Naive B cell (primary cell): ENCODE results near the gene CCNT1. TPM values are rescaled to one million over a fixed set of nuclear protein-coding genes. Genes with fewer than 3 reads are reported as not detected.
A peak's percentile ranks its signal among the peaks of the same experiment; 100 is the strongest.
"Not testable (repeated sequence)": the region's sequence is repeated elsewhere in the genome, so short reads cannot be mapped to it uniquely, and the experiment has no call there.

Experiments used
- ATAC-seq, 2 donors: fragments of 150-1000 bp; cut with Tn5 transposase; 2 replicates each; pipeline ENCODE4 v1.10.0; 2021; ENCODE audit warnings: low read depth in 2 of 2, mild to moderate bottlenecking in 2 of 2, moderate library complexity in 2 of 2
- DNase-seq: peaks from one replicate; pipeline ENCODE4 v3.0.0; 2022
- H3K27ac Mint-ChIP-seq, 6 donors: one replicate each; pipeline ENCODE4 v1.8.0; 2020 to 2022; ENCODE audit warnings: mild to moderate bottlenecking in 6 of 6, mixed read lengths in 6 of 6, moderate library complexity in 5 of 6, inconsistent platforms in 2 of 6
- H3K27me3 Mint-ChIP-seq, 3 donors: one replicate each; pipeline ENCODE4 v1.8.0; 2021 to 2022; ENCODE audit warnings: mixed read lengths in 3 of 3, mild to moderate bottlenecking in 1 of 3
- H3K36me3 Mint-ChIP-seq, 2 donors: one replicate each; pipeline ENCODE4 v1.8.0; 2020 to 2022; ENCODE audit warnings: mixed read lengths in 2 of 2, inconsistent platforms in 1 of 2, mild to moderate bottlenecking in 1 of 2
- H3K4me1 Mint-ChIP-seq, 3 donors: one replicate each; pipeline ENCODE4 v1.8.0; 2020 to 2022; ENCODE audit warnings: mixed read lengths in 3 of 3, inconsistent platforms in 1 of 3, mild to moderate bottlenecking in 1 of 3, moderate library complexity in 1 of 3
- H3K4me3 Mint-ChIP-seq, 8 donors: one replicate each; pipeline ENCODE4 v1.8.0; 2020 to 2022; ENCODE audit warnings: mild to moderate bottlenecking in 8 of 8, mixed read lengths in 8 of 8, moderate library complexity in 8 of 8, inconsistent platforms in 2 of 8
- H3K9me3 Mint-ChIP-seq, 7 donors: one replicate each; pipeline ENCODE4 v1.8.0; 2020 to 2022; ENCODE audit warnings: mixed read lengths in 7 of 7, mild to moderate bottlenecking in 5 of 7, inconsistent platforms in 2 of 7, moderate library complexity in 1 of 7
- polyA plus RNA-seq, 6 donors: library from polyadenylated mRNA; unstranded; fragments of 300-500 nt; fragmentation: Illumina TruSeq; gene quantifications; one replicate each; pipeline ENCODE4 v1.2.3, GENCODE V29; 2021; ENCODE audit warnings: low read depth in 6 of 6

Gene CCNT1
- polyA plus RNA-seq, 6 donors from 2014 or later, result 13.8 to 34.5 (median 26.4) TPM

GRCh38 chr12:48686615-48687334, 29.7 kb downstream of the CCNT1 start:
- ATAC-seq, result no peak
- peak overlapping the region in 1 of 8 donors; percentile 14 for H3K4me3 Mint-ChIP-seq
- no peaks in the 10 kb centered on the region for H3K36me3 Mint-ChIP-seq
- H3K27me3 Mint-ChIP-seq, result no peaks in the 10 kb centered on the region
- no peaks in the 10 kb centered on the region for H3K9me3 Mint-ChIP-seq
- peak overlapping the region in 2 of 6 donors; percentile 20 to 73 for H3K27ac Mint-ChIP-seq
- peaks cover 2 to 15% (median 6%) of the 10 kb centered on the region in 3 donors for H3K4me1 Mint-ChIP-seq
- DNase-seq, result no peak

GRCh38 chr12:48686037-48686595, 30.4 kb downstream of the CCNT1 start:
- Mint-ChIP-seq H3K9me3 (no peaks in the 10 kb centered on the region), H3K4me3 (peak overlapping the region in 2 of 8 donors; percentile 7 to 14), H3K27ac (peak overlapping the region in 2 of 6 donors; percentile 3 to 20), H3K27me3 (no peaks in the 10 kb centered on the region), H3K36me3 (no peaks in the 10 kb centered on the region), H3K4me1 (peaks cover 6 to 13% (median 9%) of the 10 kb centered on the region in 3 donors)
- ATAC-seq (no peak), DNase-seq (no peak)

GRCh38 chr12:48683534-48683933, 33.0 kb downstream of the CCNT1 start:
- DNase-seq (no peak), ATAC-seq (no peak)
- Mint-ChIP-seq H3K27ac (no peak overlapping the region), H3K36me3 (peaks cover 3 to 10% of the 10 kb centered on the region in 2 donors), H3K27me3 (no peaks in the 10 kb centered on the region), H3K4me1 (peaks cover 24 to 32% (median 27%) of the 10 kb centered on the region in 3 donors), H3K4me3 (peak overlapping the region in 5 of 8 donors; percentile 47 to 97 (median 66)), H3K9me3 (no peaks in the 10 kb centered on the region)

GRCh38 chr12:48682927-48683326, 33.6 kb downstream of the CCNT1 start:
- Mint-ChIP-seq H3K9me3 (no peaks in the 10 kb centered on the region), H3K4me3 (peak overlapping the region; percentile 94 to 98 (median 97)), H3K27me3 (no peaks in the 10 kb centered on the region), H3K36me3 (peaks cover 4 to 13% of the 10 kb centered on the region in 2 donors), H3K4me1 (peaks cover 30 to 35% (median 33%) of the 10 kb centered on the region in 3 donors), H3K27ac (no peak overlapping the region)
- ATAC-seq (no peak), DNase-seq (no peak)

- Mint-ChIP-seq H3K36me3 (peaks cover 4 to 13% of the 10 kb centered on the region in 2 donors), H3K4me3 (peak overlapping the region; percentile 94 to 98 (median 97)), H3K4me1 (peaks cover 33 to 38% (median 35%) of the 10 kb centered on the region in 3 donors), H3K27ac (peak overlapping the region in 4 of 6 donors; percentile 95 to 99 (median 98))
- ATAC-seq, H3K27me3 Mint-ChIP-seq, H3K9me3 Mint-ChIP-seq, DNase-seq: not testable (repeated sequence)
Measured at GRCh38 chr12:48682533-48682905, 34.0 kb downstream of the CCNT1 start.

- ATAC-seq (peak; percentile 94 to 97), DNase-seq (peak; percentile 96)
- peaks cover 4 to 13% of the 10 kb centered on the region in 2 donors for H3K36me3 Mint-ChIP-seq
- H3K27me3 Mint-ChIP-seq, result no peaks in the 10 kb centered on the region
- peak within 1 kb of the TSS; percentile 94 to 98 (median 97) for H3K4me3 Mint-ChIP-seq
- peak within 1 kb of the TSS; percentile 95 to 99 (median 98) for H3K27ac Mint-ChIP-seq
- no peaks in the 10 kb centered on the region for H3K9me3 Mint-ChIP-seq
- H3K4me1 Mint-ChIP-seq, result peaks cover 36 to 42% (median 40%) of the 10 kb centered on the region in 3 donors
Measured at GRCh38 chr12:48681710-48682532, 34.6 kb downstream of the CCNT1 start, which contains the start of gene KANSL2. Gene KANSL2 (minus strand): TSS chr12:48682238. CDS start chr12:48681632, 606 bp downstream.

- DNase-seq, result no peak
- peak overlapping the region; percentile 94 to 98 (median 97) for H3K4me3 Mint-ChIP-seq
- H3K36me3 Mint-ChIP-seq, result peaks cover 4 to 13% of the 10 kb centered on the region in 2 donors
- H3K27ac Mint-ChIP-seq, result peak overlapping the region; percentile 4 to 99 (median 97)
- ATAC-seq, result no peak
- no peaks in the 10 kb centered on the region for H3K27me3 Mint-ChIP-seq
- peaks cover 36 to 42% (median 40%) of the 10 kb centered on the region in 3 donors for H3K4me1 Mint-ChIP-seq
- H3K9me3 Mint-ChIP-seq, result no peaks in the 10 kb centered on the region
Measured at GRCh38 chr12:48681399-48681709, 35.2 kb downstream of the CCNT1 start.

GRCh38 chr12:48680861-48681260, 35.6 kb downstream of the CCNT1 start:
- no peaks in the 10 kb centered on the region for H3K9me3 Mint-ChIP-seq
- DNase-seq (no peak), ATAC-seq (no peak)
- H3K27ac Mint-ChIP-seq, result peak overlapping the region in 3 of 6 donors; percentile 59 to 95 (median 72)
- H3K4me1 Mint-ChIP-seq, result peaks cover 31 to 44% (median 42%) of the 10 kb centered on the region in 3 donors
- no peaks in the 10 kb centered on the region for H3K27me3 Mint-ChIP-seq
- H3K36me3 Mint-ChIP-seq, result peaks cover 4 to 13% of the 10 kb centered on the region in 2 donors
- H3K4me3 Mint-ChIP-seq, result peak overlapping the region; percentile 94 to 98 (median 97)

- peaks cover 4 to 13% of the 10 kb centered on the region in 2 donors for H3K36me3 Mint-ChIP-seq
- peak overlapping the region in 4 of 6 donors; percentile 7 to 80 (median 35) for H3K27ac Mint-ChIP-seq
- H3K27me3 Mint-ChIP-seq, result no peaks in the 10 kb centered on the region
- peaks cover 31 to 46% (median 42%) of the 10 kb centered on the region in 3 donors for H3K4me1 Mint-ChIP-seq
- no peak for ATAC-seq
- H3K9me3 Mint-ChIP-seq, result no peaks in the 10 kb centered on the region
- no peak for DNase-seq
- H3K4me3 Mint-ChIP-seq, result peak overlapping the region in 6 of 8 donors; percentile 15 to 98 (median 56)
Measured at GRCh38 chr12:48678551-48679185, 37.8 kb downstream of the CCNT1 start.

GRCh38 chr12:48671231-48671856, 45.2 kb downstream of the CCNT1 start:
- ATAC-seq (no peak), DNase-seq (no peak)
- Mint-ChIP-seq H3K27me3 (no peaks in the 10 kb centered on the region), H3K36me3 (peaks cover 20 to 23% of the 10 kb centered on the region in 2 donors), H3K27ac (no peak overlapping the region), H3K4me3 (no peak overlapping the region), H3K4me1 (peaks cover 0 to 7% (median 4%) of the 10 kb centered on the region in 3 donors), H3K9me3 (no peaks in the 10 kb centered on the region)

GRCh38 chr12:48668996-48669395, 47.5 kb downstream of the CCNT1 start:
- peaks cover 20 to 23% of the 10 kb centered on the region in 2 donors for H3K36me3 Mint-ChIP-seq
- no peak overlapping the region for H3K4me3 Mint-ChIP-seq
- H3K9me3 Mint-ChIP-seq, result no peaks in the 10 kb centered on the region
- H3K4me1 Mint-ChIP-seq, result peaks cover 0 to 4% (median 0%) of the 10 kb centered on the region in 3 donors
- no peaks in the 10 kb centered on the region for H3K27me3 Mint-ChIP-seq
- DNase-seq (no peak), ATAC-seq (no peak)
- H3K27ac Mint-ChIP-seq, result peak overlapping the region in 1 of 6 donors; percentile 19

GRCh38 chr12:48659863-48660262, 56.6 kb downstream of the CCNT1 start:
- no peak for ATAC-seq
- no peak for DNase-seq
- Mint-ChIP-seq H3K9me3 (no peaks in the 10 kb centered on the region), H3K27ac (peak overlapping the region in 1 of 6 donors; percentile 60), H3K4me3 (no peak overlapping the region), H3K27me3 (no peaks in the 10 kb centered on the region), H3K4me1 (no peaks in the 10 kb centered on the region), H3K36me3 (peaks cover under 1 to 4% of the 10 kb centered on the region in 2 donors)
